BLaER1 treated with 17β-estradiol and CSF1 and Interleukin-3, amounts not matched to agents 10 nM and 100 nM (cell line): ENCODE measurements around the gene KDM4D.
A peak's percentile ranks its signal among the peaks of the same experiment; 100 is the strongest.

Source experiments
- H3K27ac ChIP-seq, 11 experiments: shearing (Covaris generic); formaldehyde crosslinking; 2 replicates each; pipeline ENCODE4 v1.8.1; 2022
- H3K27me3 ChIP-seq, 11 experiments: shearing (Covaris generic); formaldehyde crosslinking; 2 replicates each; pipeline ENCODE4 v1.8.1; 2022
- H3K36me3 ChIP-seq, 11 experiments: shearing (Covaris generic); formaldehyde crosslinking; 2 replicates each; pipeline ENCODE4 v1.8.1; 2022
- H3K4me1 ChIP-seq, 10 experiments: shearing (Covaris generic); formaldehyde crosslinking; 2 replicates each; pipeline ENCODE4 v1.8.1; 2022
- H3K4me2 ChIP-seq, 11 experiments: shearing (Covaris generic); formaldehyde crosslinking; 2 replicates each; pipeline ENCODE4 v1.8.1; 2022
- H3K4me3 ChIP-seq, 10 experiments: shearing (Covaris generic); formaldehyde crosslinking; 2 replicates each; pipeline ENCODE4 v1.8.1; 2022
- H3K9ac ChIP-seq, 11 experiments: shearing (Covaris generic); formaldehyde crosslinking; 2 replicates each; pipeline ENCODE4 v1.8.1; 2022
- H3K9me3 ChIP-seq, 11 experiments: shearing (Covaris generic); formaldehyde crosslinking; replicated peaks in 1 of 11; 2 replicates each; pipeline ENCODE4 v1.8.1; 2022
- H4K20me1 ChIP-seq, 11 experiments: shearing (Covaris generic); formaldehyde crosslinking; 2 replicates each; pipeline ENCODE4 v1.8.1; 2022
- Cebpa-rat ChIP-seq, 11 experiments: shearing (Covaris generic); IDR thresholded peaks; 2 replicates each; pipeline ENCODE4 v1.8.1; 2022

The KDM4D gene

GRCh38 chr11:94961255-94961654 lies 12.3 kb upstream of the KDM4D start:
- Histone ChIP-seq H3K9ac (no peak overlapping the region), H3K9me3 (no peaks in the 10 kb centered on the region), H4K20me1 (peaks cover 0 to 33% (median 0%) of the 10 kb centered on the region in 11 experiments; a peak in 10 of 22 replicates), H3K4me3 (no peak overlapping the region), H3K27ac (no peak overlapping the region), H3K4me1 (peaks cover 0 to 7% (median 0%) of the 10 kb centered on the region in 10 experiments; a peak in 4 of 20 replicates), H3K36me3 (peaks cover 67 to 83% (median 73%) of the 10 kb centered on the region in 11 experiments), H3K27me3 (no peaks in the 10 kb centered on the region), H3K4me2 (no peak overlapping the region)
- no peak for TF ChIP-seq Cebpa-rat (IDR thresholded peaks at IDR 0.05)

GRCh38 chr11:94964934-94965333 lies 8.6 kb upstream of the KDM4D start:
- no peaks in the 10 kb centered on the region for H3K27me3 ChIP-seq
- no peak overlapping the region for H3K27ac ChIP-seq
- no peak overlapping the region for H3K4me2 ChIP-seq
- no peaks in the 10 kb centered on the region for H3K4me1 ChIP-seq
- TF ChIP-seq Cebpa-rat (IDR thresholded peaks at IDR 0.05), result no peak
- no peak overlapping the region for H3K4me3 ChIP-seq
- H4K20me1 ChIP-seq, result peaks cover 0 to 51% (median 7%) of the 10 kb centered on the region in 11 experiments; a peak in 12 of 22 replicates
- peaks cover 94 to 100% (median 98%) of the 10 kb centered on the region in 11 experiments for H3K36me3 ChIP-seq
- no peak overlapping the region for H3K9ac ChIP-seq
- no peaks in the 10 kb centered on the region for H3K9me3 ChIP-seq

GRCh38 chr11:94968334-94968958 lies 5.1 kb upstream of the KDM4D start:
- no peak overlapping the region for H3K27ac ChIP-seq
- no peaks in the 10 kb centered on the region for H3K27me3 ChIP-seq
- no peak overlapping the region for H3K4me2 ChIP-seq
- H3K9ac ChIP-seq, result 0 out of 22 replicates have a peak overlapping the region, but pooled peaks of 2 of the 11 experiments have one; percentile 2 to 17
- peaks cover 9 to 18% (median 14%) of the 10 kb centered on the region in 10 experiments; a peak in 19 of 20 replicates for H3K4me1 ChIP-seq
- peaks cover 5 to 54% (median 11%) of the 10 kb centered on the region in 11 experiments; a peak in 13 of 22 replicates for H4K20me1 ChIP-seq
- TF ChIP-seq Cebpa-rat (IDR thresholded peaks at IDR 0.05), result no peak
- no peak overlapping the region for H3K4me3 ChIP-seq
- H3K36me3 ChIP-seq, result peaks cover 74 to 88% (median 86%) of the 10 kb centered on the region in 11 experiments
- H3K9me3 ChIP-seq, result no peaks in the 10 kb centered on the region

GRCh38 chr11:94972700-94973098 lies 810 bp upstream of the KDM4D start:
- Histone ChIP-seq H3K27me3 (no peaks in the 10 kb centered on the region), H3K9me3 (peaks cover 0 to 7% (median 0%) of the 10 kb centered on the region in 11 experiments; a peak in 2 of 22 replicates), H3K36me3 (peaks cover 35 to 47% (median 44%) of the 10 kb centered on the region in 11 experiments), H3K27ac (peak overlapping the region; percentile 83 to 93 (median 90)), H3K4me2 (peak overlapping the region; percentile 75 to 96 (median 87)), H3K4me3 (peak overlapping the region; percentile 94 to 100 (median 96)), H4K20me1 (peaks cover 0 to 27% (median 6%) of the 10 kb centered on the region in 11 experiments; a peak in 8 of 22 replicates), H3K9ac (peak overlapping the region; percentile 90 to 98 (median 95)), H3K4me1 (peaks cover 9 to 23% (median 14%) of the 10 kb centered on the region in 10 experiments; a peak in 19 of 20 replicates)
- no peak for TF ChIP-seq Cebpa-rat (IDR thresholded peaks at IDR 0.05)

- TF ChIP-seq Cebpa-rat (IDR thresholded peaks at IDR 0.05), result no peak
- Histone ChIP-seq H3K4me1 (peaks cover 9 to 23% (median 14%) of the 10 kb centered on the region in 10 experiments; a peak in 19 of 20 replicates), H3K4me2 (peak overlapping the region; percentile 62 to 95 (median 73)), H3K27ac (peak overlapping the region in 10 of 11 experiments; percentile 83 to 93 (median 90); a peak in 16 of 22 replicates), H3K36me3 (peaks cover 23 to 32% (median 29%) of the 10 kb centered on the region in 11 experiments), H3K4me3 (peak overlapping the region; percentile 94 to 100 (median 96)), H3K9me3 (peaks cover 0 to 7% (median 0%) of the 10 kb centered on the region in 11 experiments; a peak in 2 of 22 replicates), H4K20me1 (peaks cover 0 to 13% (median 4%) of the 10 kb centered on the region in 11 experiments; a peak in 6 of 22 replicates), H3K9ac (peak overlapping the region; percentile 90 to 98 (median 95); a peak in 20 of 22 replicates), H3K27me3 (no peaks in the 10 kb centered on the region)
These were observed 669 bp downstream of the KDM4D start for GRCh38 chr11:94974178-94974577.

- Histone ChIP-seq H3K36me3 (peaks cover 8 to 18% (median 15%) of the 10 kb centered on the region in 11 experiments), H3K4me2 (no peak overlapping the region)
These were observed 2.1 kb downstream of the KDM4D start for GRCh38 chr11:94975599-94975998.

GRCh38 chr11:94987378-94987777 lies 13.9 kb downstream of the KDM4D start:
- no peak for TF ChIP-seq Cebpa-rat (IDR thresholded peaks at IDR 0.05)

More at GRCh38 chr11:94975599-94975998, 2.1 kb downstream of the KDM4D start:
- Histone ChIP-seq H3K27ac (no peak overlapping the region), H3K4me3 (no peak overlapping the region), H3K9ac (no peak overlapping the region), H3K4me1 (peaks cover 9 to 23% (median 14%) of the 10 kb centered on the region in 10 experiments; a peak in 19 of 20 replicates), H3K9me3 (peaks cover 0 to 7% (median 0%) of the 10 kb centered on the region in 11 experiments; a peak in 2 of 22 replicates), H4K20me1 (peaks cover 0 to 10% (median 0%) of the 10 kb centered on the region in 11 experiments; a peak in 6 of 22 replicates), H3K27me3 (no peaks in the 10 kb centered on the region)
- no peak for TF ChIP-seq Cebpa-rat (IDR thresholded peaks at IDR 0.05)

GRCh38 chr11:94988748-94989147 lies 15.2 kb downstream of the KDM4D start:
- Histone ChIP-seq H3K9ac (no peak overlapping the region), H3K4me2 (no peak overlapping the region), H3K27ac (no peak overlapping the region), H4K20me1 (no peaks in the 10 kb centered on the region), H3K4me3 (no peak overlapping the region), H3K36me3 (no peaks in the 10 kb centered on the region), H3K4me1 (no peaks in the 10 kb centered on the region), H3K9me3 (no peaks in the 10 kb centered on the region), H3K27me3 (no peaks in the 10 kb centered on the region)
- TF ChIP-seq Cebpa-rat (IDR thresholded peaks at IDR 0.05), result no peak

More at GRCh38 chr11:94987378-94987777, 13.9 kb downstream of the KDM4D start:
- H3K4me3 ChIP-seq, result no peak overlapping the region
- no peak overlapping the region for H3K9ac ChIP-seq
- no peaks in the 10 kb centered on the region for H3K27me3 ChIP-seq
- no peaks in the 10 kb centered on the region for H3K4me1 ChIP-seq
- no peaks in the 10 kb centered on the region for H3K36me3 ChIP-seq
- H3K27ac ChIP-seq, result no peak overlapping the region
- no peak overlapping the region for H3K4me2 ChIP-seq
- H3K9me3 ChIP-seq, result no peaks in the 10 kb centered on the region
- H4K20me1 ChIP-seq, result no peaks in the 10 kb centered on the region

- no peaks in the 10 kb centered on the region for H4K20me1 ChIP-seq
- H3K36me3 ChIP-seq, result peaks cover 0 to 11% (median 6%) of the 10 kb centered on the region in 11 experiments; a peak in 9 of 22 replicates
- H3K4me2 ChIP-seq, result no peak overlapping the region
- no peak for TF ChIP-seq Cebpa-rat (IDR thresholded peaks at IDR 0.05)
- H3K4me3 ChIP-seq, result no peak overlapping the region
- no peak overlapping the region for H3K27ac ChIP-seq
- H3K4me1 ChIP-seq, result no peaks in the 10 kb centered on the region
- no peaks in the 10 kb centered on the region for H3K27me3 ChIP-seq
- no peak overlapping the region for H3K9ac ChIP-seq
- H3K9me3 ChIP-seq, result peaks cover 0 to 7% (median 0%) of the 10 kb centered on the region in 11 experiments; a peak in 4 of 22 replicates
These were observed 20.0 kb downstream of the KDM4D start for GRCh38 chr11:94993400-94993943.
